Left ventricle myocardium superior (tissue), 1 donor: Measurements from ENCODE around the gene ATG7. TPM values are rescaled to one million over a fixed set of nuclear protein-coding genes. Genes with fewer than 3 reads are reported as not detected.
A peak's percentile ranks its signal among the peaks of the same experiment; 100 is the strongest.
"Not testable (repeated sequence)": the region's sequence is repeated elsewhere in the genome, so short reads cannot be mapped to it uniquely, and the experiment has no call there.

Experiments used
- ATAC-seq: fragments of 200-7000 bp; cut with Tn5 transposase; one replicate; pipeline ENCODE4 v1.9.1; 2020; ENCODE audit warnings: mild to moderate bottlenecking, moderate library complexity
- DNase-seq: peaks from one replicate; pipeline ENCODE4 v3.0.0-alpha.2; 2020
- intact Hi-C: fragments of 100-400 bp; cut with micrococcal nuclease; formaldehyde crosslinking; loops from one replicate; pipeline ENCODE4 v1.11.0; 2022
- total RNA-seq: library from RNA; stranded (reverse); fragmentation: NEBNext Ultra II Directional; extraction: Animal tissue kit (Norgen Biotek cat#: 25700); gene quantifications from one replicate; pipeline ENCODE4 v1.2.1, GENCODE V29; 2021
- donor health status: DM: no; HTN: yes; CAD: no; lungs with severe emphysema.

The ATG7 gene
- total RNA-seq, 1 donor from 2014 or later: 15.9 TPM

DNA sequence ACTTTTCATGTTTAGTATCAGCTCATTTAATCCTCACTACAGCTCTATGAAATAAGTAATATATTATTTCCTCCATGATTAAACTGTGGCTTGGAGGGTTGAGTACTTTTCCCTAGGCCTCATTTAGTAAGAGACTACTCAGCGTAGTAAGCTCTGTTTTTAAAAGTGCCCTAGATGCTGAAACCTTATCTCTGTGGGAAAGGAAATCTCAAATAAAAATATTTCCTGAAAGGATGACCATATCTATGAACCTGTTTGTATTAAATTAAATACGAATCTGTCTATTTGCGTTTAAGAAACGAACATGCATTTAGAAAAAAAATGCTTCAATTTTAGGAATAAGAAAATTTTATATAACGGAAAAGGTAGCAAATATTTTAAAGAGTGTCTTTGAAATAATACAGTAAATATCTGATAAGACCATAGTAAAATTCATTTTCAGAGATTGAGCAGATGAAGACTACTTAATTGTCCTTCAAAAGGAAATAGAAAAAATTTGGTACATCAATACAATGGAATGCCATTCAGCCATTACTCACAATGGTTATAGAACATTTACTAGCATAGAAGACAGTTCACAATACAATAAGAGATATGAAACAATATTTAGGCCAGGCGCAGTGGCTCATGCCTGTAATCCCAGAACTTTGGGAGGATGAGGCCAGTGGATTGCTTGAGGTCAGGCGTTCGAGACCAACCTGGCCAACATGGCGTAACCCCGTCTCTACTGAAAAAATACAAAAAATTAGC lies 56.2 kb downstream of the ATG7 start:
- DNase-seq: no peak
- ATAC-seq: no peak
- intact Hi-C loops: no loop called here

DNA sequence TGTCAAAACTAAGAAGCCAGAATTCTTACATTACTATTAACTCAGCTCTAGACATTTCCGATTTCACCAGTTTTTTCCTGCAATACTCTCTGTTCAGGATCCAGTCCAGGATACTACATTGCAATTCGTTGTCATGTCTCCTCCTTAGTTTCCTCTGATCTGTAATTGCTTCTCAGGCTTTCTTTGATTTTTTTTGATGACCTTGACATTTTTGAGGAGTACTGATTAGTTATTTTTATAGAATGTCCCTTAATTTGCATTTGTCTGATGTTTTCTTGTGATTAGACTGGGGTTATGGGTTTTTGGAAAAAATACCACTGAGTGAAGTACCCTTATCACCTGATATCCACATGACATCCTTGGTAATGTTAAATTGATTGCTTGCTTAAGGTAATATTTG lies 57.6 kb downstream of the ATG7 start:
- intact Hi-C loops: no loop called here
- no peak for DNase-seq
- no peak for ATAC-seq

DNA sequence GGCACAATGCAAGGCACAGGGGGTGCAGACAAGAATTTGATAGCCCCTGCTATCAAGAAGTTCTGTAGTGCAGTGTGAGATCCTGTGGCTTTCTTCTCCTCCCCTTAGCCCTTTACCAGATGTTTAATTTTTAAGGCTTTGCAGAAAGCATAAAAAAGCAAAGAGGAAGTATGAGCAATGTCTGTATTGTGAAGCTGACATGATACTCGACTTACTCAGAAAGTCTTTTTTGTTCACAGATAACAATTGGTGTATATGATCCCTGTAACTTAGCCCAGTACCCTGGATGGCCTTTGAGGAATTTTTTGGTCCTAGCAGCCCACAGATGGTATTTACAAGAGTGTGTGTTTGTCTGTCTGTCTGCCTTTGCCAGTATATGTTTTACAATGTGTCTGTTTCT lies 58.9 kb downstream of the ATG7 start:
- no peak for ATAC-seq
- no peak for DNase-seq
- intact Hi-C loops: no loop called here

DNA sequence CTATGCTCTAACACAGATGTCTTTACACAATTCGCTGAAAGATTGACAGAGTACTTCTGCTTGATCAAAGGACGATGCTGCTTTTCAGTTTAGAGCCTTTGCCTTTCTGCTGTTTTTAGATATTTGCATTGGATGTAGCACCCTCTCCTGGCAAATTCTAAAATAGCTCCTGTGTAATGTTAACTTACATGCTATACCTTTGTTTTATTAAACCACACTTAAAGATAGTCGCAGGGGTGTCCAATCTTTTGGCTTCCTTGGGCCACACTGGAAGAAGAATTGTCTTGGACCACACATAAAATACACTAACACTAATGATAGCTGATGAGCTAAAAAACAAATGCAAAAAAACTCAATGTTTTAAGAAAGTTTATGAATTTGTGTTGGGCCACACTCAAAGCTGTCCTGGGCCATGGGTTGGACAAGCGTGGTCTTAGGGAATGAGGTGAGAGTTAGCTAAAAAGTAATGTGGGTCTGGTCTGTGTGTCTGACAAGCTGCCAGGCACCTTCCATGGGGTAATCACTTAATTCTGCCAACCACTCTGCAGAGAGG lies 62.9 kb downstream of the ATG7 start:
- intact Hi-C loops: loop anchor here (5.0 kb wide), 1 partner anchor 98 kb away; no protein-coding TSS in a partner anchor
- DNase-seq (no peak), ATAC-seq (peak; percentile 57)

- intact Hi-C loops: loop anchor here (5.0 kb wide), 1 partner anchor 102 kb away; no protein-coding TSS in a partner anchor
- DNase-seq (no peak), ATAC-seq (no peak)
These were observed 67.3 kb downstream of the ATG7 start for GRCh38 chr3:11339541-11339940.

- intact Hi-C loops: no loop called here
- DNase-seq: no peak
- ATAC-seq: no peak
These were observed 74.2 kb downstream of the ATG7 start for GRCh38 chr3:11346416-11346815.

GRCh38 chr3:11348877-11349276 lies 76.7 kb downstream of the ATG7 start:
- ATAC-seq, DNase-seq, intact Hi-C loops: not testable (repeated sequence)

DNA sequence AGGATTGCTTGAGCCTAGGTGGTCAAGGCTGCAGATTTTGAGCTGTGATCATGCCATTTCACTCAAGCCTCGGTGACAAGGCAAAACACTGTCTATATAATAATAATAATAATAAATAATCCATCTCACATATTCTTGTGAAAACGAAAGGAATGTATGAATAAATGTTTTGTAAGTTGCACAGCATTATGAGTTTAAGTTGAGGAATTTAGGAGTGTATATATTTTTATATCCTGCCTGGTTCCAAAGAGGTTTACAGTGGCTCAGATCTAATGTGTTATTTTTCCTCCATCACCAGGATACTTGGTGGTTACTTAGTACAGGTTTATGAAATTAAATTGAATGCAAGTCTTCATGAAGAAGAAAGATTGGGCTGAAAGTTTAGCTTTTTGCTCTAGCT lies 77.2 kb downstream of the ATG7 start:
- intact Hi-C loops: no loop called here
- DNase-seq (no peak), ATAC-seq (no peak)

DNA sequence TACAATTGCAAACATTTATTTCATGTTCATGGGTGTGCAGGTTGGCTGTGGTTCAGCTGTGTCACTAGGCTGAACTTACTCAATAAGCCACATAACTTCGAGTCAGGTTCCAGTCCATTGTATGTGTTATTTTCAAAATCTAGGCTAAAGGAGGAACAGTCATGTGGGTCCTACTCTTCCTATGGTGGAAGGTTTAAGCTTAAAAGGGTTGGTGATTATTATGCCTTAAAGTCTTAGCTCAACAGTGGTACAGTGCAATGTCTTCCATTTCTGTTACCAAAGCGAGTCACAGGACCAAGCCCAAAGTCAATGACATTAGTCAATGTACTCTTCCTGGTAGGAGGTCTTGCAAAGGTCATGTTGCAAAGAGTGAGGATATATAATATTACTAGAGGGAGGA lies 78.2 kb downstream of the ATG7 start:
- intact Hi-C loops: no loop called here
- ATAC-seq (no peak), DNase-seq (no peak)

DNA sequence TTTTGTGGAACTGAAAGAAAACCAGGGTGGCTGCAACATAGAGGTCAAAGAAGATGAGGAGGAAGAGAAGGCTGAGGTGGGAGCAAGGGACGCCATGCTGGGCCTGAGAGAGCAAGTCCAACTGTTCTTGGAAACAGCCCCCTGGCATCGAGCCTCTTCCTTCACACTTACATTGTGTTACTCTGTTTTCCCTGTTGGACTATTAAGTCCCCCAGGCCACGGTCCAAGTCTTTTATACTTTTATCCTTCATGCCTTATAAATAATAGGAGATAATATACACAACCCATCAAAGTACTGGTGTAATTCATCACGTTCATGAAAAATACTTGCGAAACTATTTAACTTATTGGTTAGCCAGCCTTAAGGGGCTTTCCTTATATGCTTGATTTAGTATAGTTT lies 79.3 kb downstream of the ATG7 start:
- intact Hi-C loops: no loop called here
- DNase-seq: no peak
- no peak for ATAC-seq

DNA sequence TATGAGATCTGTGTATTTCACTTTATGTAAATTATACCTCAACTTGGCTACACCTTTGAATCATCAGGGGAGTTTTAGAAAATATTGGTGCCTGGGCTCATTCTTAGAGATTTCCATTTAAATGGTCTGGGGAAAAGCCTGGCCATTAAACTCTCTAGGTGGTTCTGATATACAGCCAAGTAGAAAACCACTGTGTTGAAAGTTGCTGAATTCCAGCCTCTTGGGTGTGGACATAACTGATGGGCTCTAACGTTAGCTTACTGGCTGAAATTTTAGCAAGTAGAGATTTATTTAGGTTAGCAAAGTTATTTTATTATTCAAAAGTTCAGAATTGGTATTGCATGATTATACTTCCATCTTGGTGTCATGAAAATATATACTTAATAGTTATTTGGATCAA lies 84.1 kb downstream of the ATG7 start:
- DNase-seq: no peak
- no peak for ATAC-seq
- intact Hi-C loops: no loop called here

DNA sequence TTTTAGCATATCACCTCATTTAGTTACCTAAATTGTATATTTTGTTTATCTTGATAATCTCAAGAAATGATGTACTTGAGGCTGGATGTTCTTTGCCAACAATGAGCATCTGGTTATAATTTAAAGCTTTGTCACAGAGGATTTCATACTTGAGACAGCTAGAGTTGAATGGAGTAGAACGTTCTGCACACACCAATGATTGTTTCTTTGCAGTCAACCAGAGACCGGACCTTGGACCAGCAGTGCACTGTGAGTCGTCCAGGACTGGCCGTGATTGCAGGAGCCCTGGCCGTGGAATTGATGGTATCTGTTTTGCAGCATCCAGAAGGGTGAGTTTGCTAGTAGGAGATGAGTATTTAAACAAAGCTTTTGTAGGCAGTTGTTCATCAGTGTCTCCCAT lies 90.4 kb downstream of the ATG7 start:
- DNase-seq (no peak), ATAC-seq (no peak)
- intact Hi-C loops: no loop called here

DNA sequence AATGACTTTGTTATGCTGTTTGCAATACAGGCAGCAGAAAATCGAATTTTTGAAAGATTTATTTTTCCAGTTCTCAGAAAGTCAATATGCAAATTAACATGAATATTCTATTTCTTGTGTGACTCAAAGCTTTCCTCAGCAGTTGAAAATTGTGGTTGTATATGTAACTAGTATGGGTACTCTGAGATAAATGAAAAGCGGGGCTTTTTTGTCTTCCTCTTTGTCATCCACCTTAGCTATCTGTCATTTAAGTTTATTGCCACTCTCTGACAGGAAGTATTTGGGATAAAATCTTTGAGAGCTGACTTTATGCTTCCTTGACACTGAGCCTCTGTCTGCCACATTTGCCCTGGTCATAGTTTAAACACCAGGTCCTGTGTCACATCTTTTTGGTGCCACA lies 91.5 kb downstream of the ATG7 start:
- intact Hi-C loops: no loop called here
- ATAC-seq: no peak
- DNase-seq: no peak

GRCh38 chr3:11364181-11364580 lies 92.0 kb downstream of the ATG7 start:
- ATAC-seq (no peak), DNase-seq (no peak)
- intact Hi-C loops: no loop called here

GRCh38 chr3:11367143-11367693 lies 95.0 kb downstream of the ATG7 start:
- intact Hi-C loops: no loop called here
- DNase-seq (peak; percentile 41), ATAC-seq (peak; percentile 85)

- ATAC-seq: no peak
- intact Hi-C loops: no loop called here
- DNase-seq: no peak
These were observed 98.0 kb downstream of the ATG7 start for GRCh38 chr3:11370191-11370590.

GRCh38 chr3:11370966-11371365 lies 98.8 kb downstream of the ATG7 start:
- ATAC-seq (no peak), DNase-seq (no peak)
- intact Hi-C loops: no loop called here

- no peak for ATAC-seq
- no peak for DNase-seq
- intact Hi-C loops: no loop called here
These were observed 99.5 kb downstream of the ATG7 start for GRCh38 chr3:11371747-11372146.

DNA sequence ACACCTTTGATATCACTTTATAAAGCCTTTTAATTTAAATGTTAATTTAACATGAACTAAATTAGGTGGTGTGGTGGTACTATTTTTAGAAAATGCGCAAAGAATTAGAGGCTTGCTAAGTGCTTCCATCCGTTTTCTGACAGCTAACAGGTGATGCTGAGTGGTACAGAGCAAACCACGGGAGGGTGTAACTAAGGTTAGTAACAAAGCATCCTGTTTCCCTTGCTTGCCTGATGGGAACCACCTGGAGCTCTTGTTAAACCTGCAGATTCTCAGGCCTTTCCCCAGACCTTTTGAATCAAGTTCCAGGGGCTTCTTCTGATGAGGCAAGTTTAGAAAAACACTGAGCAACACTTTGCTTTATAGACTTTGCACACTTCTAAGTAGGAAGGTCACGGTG lies 101.0 kb downstream of the ATG7 start:
- DNase-seq (no peak), ATAC-seq (peak; percentile 19)
- intact Hi-C loops: no loop called here

GRCh38 chr3:11373654-11374053 lies 101.5 kb downstream of the ATG7 start:
- ATAC-seq: no peak
- intact Hi-C loops: no loop called here
- DNase-seq: no peak
